K562 (cell line): ENCODE results near the gene PHLDB1. TPM values are rescaled to one million over a fixed set of nuclear protein-coding genes. Genes with fewer than 3 reads are reported as not detected.
A peak's percentile ranks its signal among the peaks of the same experiment; 100 is the strongest.

Source experiments
- C11orf30 ChIP-seq: fragments of 450-650 bp; IDR thresholded peaks from 2 replicates; pipeline ENCODE4 v1.6.1; 2016; ENCODE audit warnings: low read depth, mild to moderate bottlenecking
- CHD7 ChIP-seq: fragments of 200-600 bp; sonication (generic); IDR thresholded peaks from one replicate; pipeline ENCODE4 v1.6.1; 2012; ENCODE audit warnings: mild to moderate bottlenecking, low read depth, low read length, inconsistent platforms
- HEY1 ChIP-seq: fragments of 250-450 bp; sonication (Bioruptor Pico); IDR thresholded peaks from 2 replicates; pipeline ENCODE4 v1.5.0; 2020; ENCODE audit warnings: mild to moderate bottlenecking, moderate library complexity, borderline replicate concordance
- MAFG ChIP-seq: fragments of 450-650 bp; conservative IDR thresholded peaks from 2 replicates; pipeline ENCODE4 v1.6.1; 2016; ENCODE audit warnings: missing genetic modification characterization, missing compliant biosample characterization
- NELFE ChIP-seq: IDR thresholded peaks from 2 replicates; pipeline ENCODE4 v1.6.1; 2011; ENCODE audit warnings: mild to moderate bottlenecking; ENCODE audit not compliant: insufficient read depth, insufficient read length
- NRF1 ChIP-seq, 2 experiments: fragments of 450-650 bp; IDR thresholded peaks in 1 of 2; conservative IDR thresholded peaks in 1 of 2; 2 replicates each; pipeline ENCODE4 v1.6.1; 2014; ENCODE audit warnings: mild to moderate bottlenecking in 2 of 2
- RAD51 ChIP-seq: fragments of 450-650 bp; IDR thresholded peaks from 2 replicates; pipeline ENCODE4 v1.7.1; 2016; ENCODE audit warnings: low read depth, mild to moderate bottlenecking, borderline replicate concordance
- SOX6 ChIP-seq: fragments of 450-650 bp; IDR thresholded peaks from 2 replicates; pipeline ENCODE4 v1.6.1; 2014; ENCODE audit warnings: mild to moderate bottlenecking
- polyA plus RNA-seq, 8 experiments: library from polyadenylated mRNA; depleted of rRNA in 4 of 8; stranded (reverse) in 5 of 8; unstranded in 3 of 8; fragments of >200 nt; fragmentation: Nextera tagmentation in 2 of 8; fragmentation: Illumina TruSeq in 1 of 8; extraction: Ambion mirVana in 2 of 8; extraction: Trizol in 1 of 8; gene quantifications; 2 replicates each; pipeline versions ENCODE4 v1.2.1 to v1.2.3, GENCODE V29; 2011 to 2014; ENCODE audit warnings: inconsistent platforms in 1 of 8, missing spikeins in 1 of 8
- total RNA-seq, 7 experiments: library from RNA; depleted of rRNA in 6 of 7; stranded (reverse); fragments of >200 nt in 6 of 7; fragmentation: Illumina TruSeq in 2 of 7; extraction: Trizol in 2 of 7; gene quantifications; 2 replicates each; pipeline versions ENCODE4 v1.2.1 to v1.2.3, GENCODE V29; 2011 to 2021; ENCODE audit warnings: low replicate concordance in 1 of 7

Gene PHLDB1
- total and polyA plus RNA-seq, 9 of the 15 experiments (the other 6 are each of a cell fraction or from before 2014, with no cell fraction given) = 2.0 to 28.7 (median 16.2) TPM

GRCh38 chr11:118643142-118643994, 36.0 kb downstream of the PHLDB1 start (continued):
- TF ChIP-seq CHD7 (no peak), C11orf30 (0 out of 2 replicates have a peak, but pooled peaks have one; percentile 51), SOX6 (no peak), MAFG (tag) (0 out of 2 replicates have a peak, but pooled peaks have one; percentile 21), RAD51 (no peak), NRF1 (conservative IDR thresholded peaks at IDR 0.05 in 1 of 2, IDR thresholded peaks at IDR 0.05 in 1 of 2) (no peak), HEY1 (CRISPR knock-in tag) (no peak), NELFE (no peak)
